GM18498 (cell line): ENCODE measurements around the gene CIDEA.

Experiments
- ATAC-seq: cut with Tn5 transposase; IDR thresholded peaks from one replicate; pipeline ENCODE4 v1.9.1; 2021; ENCODE audit warnings: mild to moderate bottlenecking, moderate library complexity; ENCODE audit not compliant: unreplicated experiment

CIDEA gene

GRCh38 chr18:12271376-12272235, 17.4 kb downstream of the CIDEA start:
- peak; percentile 87 for ATAC-seq

DNA sequence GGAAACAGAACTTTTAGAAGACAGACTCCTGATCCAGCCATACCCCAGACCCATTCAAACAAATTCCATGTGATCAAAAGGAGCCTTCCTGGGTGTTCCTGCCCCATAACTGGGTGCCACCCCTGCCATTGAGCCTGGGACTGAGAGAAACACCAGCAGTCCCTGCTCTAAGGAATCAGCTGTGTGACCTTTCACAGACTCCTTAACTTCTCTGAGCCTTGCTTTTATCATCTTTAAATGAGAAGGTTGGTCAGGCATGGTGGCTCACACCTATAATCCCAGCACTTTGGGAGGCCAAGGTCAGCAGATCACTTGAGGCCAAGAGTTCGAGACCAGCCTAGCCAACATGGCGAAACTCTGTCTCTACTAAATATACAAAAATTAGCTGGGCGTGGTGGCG, 20.6 kb downstream of the CIDEA start:
- ATAC-seq: no peak

GRCh38 chr18:12276736-12277554, 22.8 kb downstream of the CIDEA start:
- no peak for ATAC-seq

DNA sequence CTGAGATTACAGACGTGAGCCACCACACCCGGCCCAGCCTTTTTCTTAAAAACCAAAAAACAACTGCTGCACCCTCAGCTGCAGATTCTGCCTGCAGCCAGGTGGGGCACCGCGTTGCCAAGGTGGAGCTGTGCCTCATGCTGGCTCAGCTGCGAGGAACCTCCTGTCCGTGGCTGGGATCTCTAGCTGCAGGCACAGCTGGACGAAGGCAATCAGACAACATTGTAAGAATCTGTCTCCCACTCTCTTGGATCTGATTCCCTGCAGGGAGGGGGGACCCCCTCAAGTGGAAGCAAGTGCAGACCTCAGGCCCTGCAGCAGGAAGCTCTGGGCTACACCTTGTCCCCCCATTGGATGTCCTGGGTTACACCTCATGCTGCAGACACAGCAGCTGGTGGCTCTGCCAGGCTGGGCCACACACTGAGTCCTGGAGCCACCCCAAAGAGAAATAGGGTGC, 24.1 kb downstream of the CIDEA start:
- ATAC-seq: no peak

GRCh38 chr18:12278741-12279682, 24.9 kb downstream of the CIDEA start:
- ATAC-seq: no peak

DNA sequence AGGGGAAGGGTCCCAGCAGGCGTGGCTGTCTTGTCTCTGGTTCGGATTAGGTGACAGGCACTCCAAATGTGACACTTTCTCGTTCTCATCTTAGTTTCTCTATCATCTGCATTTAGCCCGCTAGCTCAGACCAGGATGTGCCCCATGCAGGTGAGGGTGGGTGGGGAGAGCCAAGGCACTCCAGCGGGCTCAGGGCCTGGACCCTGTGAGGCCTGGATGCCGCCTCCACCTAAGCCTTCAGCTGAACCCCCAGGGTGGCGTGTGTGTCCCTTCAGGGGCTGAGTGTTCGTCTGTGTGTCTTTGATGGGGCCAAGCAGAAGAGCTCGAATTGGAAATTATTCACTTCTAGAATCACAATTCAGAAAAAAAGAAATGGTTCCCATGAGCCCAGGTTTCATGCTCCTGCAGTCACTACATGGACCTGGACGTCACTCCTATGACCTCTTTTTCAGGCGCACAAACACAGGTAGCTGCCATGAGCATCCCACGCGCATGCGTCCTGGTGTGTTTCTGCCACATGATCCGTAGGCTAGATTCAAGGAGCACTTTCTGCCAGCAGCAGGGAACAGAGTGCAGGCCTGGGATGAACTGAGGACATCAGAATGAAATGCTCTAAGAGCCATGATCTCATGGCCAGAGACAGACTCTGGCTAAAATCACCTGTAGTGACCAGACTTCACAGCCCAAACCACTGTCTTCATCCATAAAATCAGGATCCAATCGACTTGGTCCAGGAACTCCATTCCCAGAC, 25.8 kb downstream of the CIDEA start:
- ATAC-seq: no peak

- ATAC-seq: no peak
These were observed 27.7 kb downstream of the CIDEA start for GRCh38 chr18:12281861-12282260.

DNA sequence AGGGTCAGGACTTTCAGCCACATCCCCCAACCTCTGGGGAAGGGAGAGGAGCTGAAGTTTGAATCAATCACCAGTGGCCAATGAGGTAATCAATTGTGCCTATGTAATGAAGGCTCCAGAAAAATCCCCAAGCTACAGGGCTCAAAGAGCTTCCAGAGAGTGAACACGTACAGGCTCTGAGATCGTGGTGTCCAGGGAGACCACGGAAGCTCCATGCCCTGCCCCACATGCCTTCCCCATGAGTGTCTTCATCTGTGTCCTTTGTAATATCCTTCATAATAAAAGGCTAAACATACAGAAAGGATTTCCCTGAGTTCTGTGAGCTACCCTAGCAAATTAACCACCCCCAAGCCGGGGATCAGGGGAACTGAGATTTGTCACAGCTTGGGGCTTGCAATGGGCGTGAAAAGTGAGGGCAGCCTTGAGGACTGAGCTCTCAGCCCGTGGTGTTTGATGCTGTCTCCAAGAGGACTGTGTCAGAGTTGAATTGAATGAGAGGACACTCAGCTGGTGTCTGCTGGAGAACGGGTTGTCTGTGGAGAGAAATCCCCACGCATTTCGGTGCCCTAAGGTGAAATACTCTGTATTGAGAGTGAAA, 28.4 kb downstream of the CIDEA start:
- ATAC-seq: no peak

- ATAC-seq: no peak
These were observed 29.1 kb downstream of the CIDEA start for GRCh38 chr18:12283256-12283655.

- no peak for ATAC-seq
These were observed 29.5 kb downstream of the CIDEA start for GRCh38 chr18:12283666-12284065.

DNA sequence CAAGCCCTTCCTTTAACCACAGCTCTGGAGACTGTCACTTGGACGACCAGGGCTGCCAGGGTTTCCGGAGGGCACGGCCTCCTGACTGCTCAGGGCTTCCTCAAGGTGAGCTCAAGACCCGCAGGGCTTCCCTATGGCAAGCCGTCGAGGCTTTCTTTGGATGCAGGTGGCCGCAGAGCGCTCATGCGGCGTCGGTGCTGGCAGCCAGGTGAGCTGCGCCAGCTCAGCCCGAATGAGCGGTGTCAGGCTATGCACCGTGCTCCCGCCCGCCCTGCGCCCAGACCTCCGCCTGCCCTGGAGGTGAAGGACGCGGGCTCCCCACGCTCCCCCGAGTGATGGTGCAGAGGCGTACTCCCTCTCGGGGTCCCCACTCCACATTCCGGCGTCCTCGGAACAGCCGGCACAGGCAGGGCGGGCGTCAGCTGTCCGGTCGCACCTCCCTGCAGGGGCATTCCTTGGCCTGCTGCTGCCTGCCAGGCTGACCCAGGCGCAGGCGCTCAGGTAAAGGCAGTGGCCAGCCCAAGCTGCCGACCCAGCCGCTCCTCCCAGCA, 33.0 kb downstream of the CIDEA start:
- ATAC-seq: no peak

DNA sequence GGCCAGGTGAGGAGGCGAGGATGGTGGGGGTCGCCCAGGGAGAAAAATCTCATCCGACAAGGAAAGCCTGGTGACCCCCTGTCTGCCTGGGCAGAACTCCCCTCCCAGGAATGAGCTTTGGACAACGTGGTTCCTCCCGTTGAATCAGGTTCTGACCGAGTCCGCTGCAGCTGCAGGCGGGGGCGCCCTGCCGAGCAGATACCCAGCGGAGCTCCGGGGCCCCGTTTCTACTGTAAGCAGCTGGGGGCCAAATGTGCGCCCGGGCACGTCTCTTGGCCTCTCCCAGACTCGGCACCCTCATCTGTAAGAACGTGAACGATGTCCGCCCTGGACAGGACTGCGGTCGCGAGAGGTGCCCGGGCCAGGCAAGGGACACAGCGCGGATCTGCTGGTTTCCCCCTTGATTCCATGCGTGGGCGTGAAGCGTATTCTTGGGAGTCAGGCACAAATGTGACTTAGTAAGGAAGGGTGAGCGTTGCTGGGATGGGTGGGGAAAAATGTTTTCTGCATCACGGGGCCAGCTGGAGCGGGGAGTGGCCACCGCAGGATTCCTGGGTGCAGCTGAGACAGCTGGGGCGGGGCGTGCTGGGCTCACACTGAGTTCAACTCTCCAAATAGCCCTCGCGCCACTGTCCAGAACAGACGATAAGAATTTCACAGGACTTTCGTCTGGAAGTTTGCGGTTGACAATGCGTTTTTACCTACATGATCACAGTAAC, 33.7 kb downstream of the CIDEA start:
- ATAC-seq: no peak

DNA sequence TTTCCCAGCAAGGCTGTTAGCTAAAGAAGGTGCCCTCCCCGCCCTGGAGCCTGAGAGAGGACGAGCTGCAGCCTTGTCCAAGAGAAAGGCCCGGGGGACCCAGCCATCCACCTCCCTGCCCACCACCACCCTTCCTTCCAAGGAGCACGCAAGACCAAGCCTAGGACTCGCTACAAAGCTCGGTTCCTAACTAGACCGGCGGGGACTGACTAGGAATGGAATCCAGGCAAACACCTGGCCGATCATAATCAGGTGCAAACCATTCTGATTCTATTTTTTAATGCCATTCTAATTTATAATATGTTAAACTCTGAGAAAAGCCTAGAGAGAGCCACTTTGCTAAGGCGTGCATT, 34.2 kb downstream of the CIDEA start:
- ATAC-seq: no peak

DNA sequence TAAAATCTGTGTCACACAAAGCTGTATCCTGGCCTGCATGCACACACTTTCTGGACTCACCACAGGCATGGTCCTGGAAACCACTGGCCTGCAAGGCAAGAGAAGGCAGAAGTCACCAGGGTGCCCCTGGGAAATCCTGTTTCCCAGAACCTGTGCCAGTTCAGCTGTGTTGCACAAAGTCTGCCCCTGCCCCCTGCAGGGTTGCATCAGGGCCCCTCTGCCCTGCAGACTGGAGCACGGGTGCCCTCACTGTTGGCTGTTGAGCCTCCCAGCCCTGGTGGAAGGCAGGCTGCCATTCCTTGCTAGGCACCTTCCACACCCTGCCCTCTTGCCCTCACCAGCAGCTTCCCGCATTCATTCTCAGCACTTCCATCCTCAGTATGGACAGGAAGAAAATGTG, 35.9 kb downstream of the CIDEA start:
- ATAC-seq: no peak

DNA sequence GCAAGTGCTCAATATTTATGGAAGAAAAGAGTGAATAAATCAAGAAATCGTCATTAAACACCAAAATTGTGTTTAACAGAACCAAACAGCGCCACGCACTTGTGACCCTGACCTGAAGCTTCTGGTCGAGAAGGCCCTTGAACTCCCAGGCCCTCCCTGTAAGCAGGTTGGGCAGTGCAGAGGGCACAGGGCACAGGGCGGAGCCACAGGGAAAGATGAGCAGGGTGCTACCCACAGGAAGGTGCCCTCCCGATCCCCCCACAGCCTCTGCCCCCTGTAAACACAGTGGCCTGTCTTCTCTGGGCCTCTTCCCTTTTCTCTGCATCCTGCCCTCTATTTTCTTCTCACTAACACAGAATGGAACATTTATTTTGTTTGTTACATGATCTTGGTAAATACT, 37.0 kb downstream of the CIDEA start:
- ATAC-seq: no peak

DNA sequence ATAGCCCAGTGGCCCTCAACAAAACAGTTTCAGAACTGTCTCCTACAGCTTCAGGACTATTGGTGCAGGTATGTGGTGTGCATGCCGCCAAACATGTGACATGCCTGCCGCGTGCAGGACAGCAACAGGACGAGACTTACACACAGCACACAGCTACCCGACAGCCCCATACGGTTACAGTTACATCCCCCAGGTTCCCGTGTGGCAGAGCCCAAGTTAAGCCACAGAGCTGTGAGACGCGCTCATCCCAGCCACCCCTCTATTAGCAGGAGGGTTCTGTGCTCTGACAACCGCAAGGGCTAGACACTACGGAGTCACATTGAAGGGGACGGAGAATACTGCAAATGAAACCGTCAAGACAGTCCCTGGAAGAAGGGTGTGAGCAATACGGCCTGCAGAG, 37.5 kb downstream of the CIDEA start:
- ATAC-seq: no peak

DNA sequence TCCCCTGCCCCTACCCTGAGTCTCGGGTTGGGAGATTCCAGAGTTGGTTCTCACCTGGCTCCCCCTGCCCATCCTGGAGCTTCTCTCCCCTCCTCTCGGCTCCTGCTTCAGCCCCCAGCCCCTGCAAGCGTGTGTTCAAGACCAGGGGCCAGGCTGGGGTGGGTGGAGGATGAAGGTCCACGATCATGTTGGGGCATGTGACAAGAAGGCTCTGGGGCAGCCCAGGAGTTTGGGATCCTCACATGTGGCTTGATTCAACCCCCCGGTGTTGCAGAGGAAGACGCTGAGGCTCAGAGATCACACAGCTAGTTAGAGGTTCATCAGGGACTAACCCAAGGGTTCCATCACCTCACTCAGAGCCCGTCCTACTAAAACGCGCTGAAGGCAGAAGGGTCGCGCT, 39.7 kb downstream of the CIDEA start:
- ATAC-seq: no peak

GRCh38 chr18:12295389-12296086, 41.4 kb downstream of the CIDEA start:
- no peak for ATAC-seq

- no peak for ATAC-seq
These were observed 41.9 kb downstream of the CIDEA start for GRCh38 chr18:12296087-12296403.
